Stimulated activated CD4-positive, alpha-beta T cell treated with anti-CD3 and anti-CD28 coated beads, TNF-alpha, amount 100 ng/mL, for 4 hours (primary cell): Measurements from ENCODE around the gene ACAA2.

Experiments
- DNase-seq, 3 experiments: peaks; one replicate each; pipeline ENCODE4 v3.0.0-alpha.2; 2020; ENCODE audit warnings: low read depth in 3 of 3

Gene ACAA2

GRCh38 chr18:49766646-49767045 lies 46.7 kb downstream of the ACAA2 start:
- no peak for DNase-seq

- DNase-seq, result no peak
These were observed 49.3 kb downstream of the ACAA2 start for GRCh38 chr18:49764032-49764431.

GRCh38 chr18:49763590-49763989 lies 49.7 kb downstream of the ACAA2 start:
- no peak for DNase-seq

GRCh38 chr18:49762191-49763077 lies 50.9 kb downstream of the ACAA2 start:
- no peak for DNase-seq

- DNase-seq, result no peak
These were observed 51.6 kb downstream of the ACAA2 start for GRCh38 chr18:49761771-49762170.

- DNase-seq, result no peak
These were observed 55.1 kb downstream of the ACAA2 start for GRCh38 chr18:49758263-49758610.

- DNase-seq, result no peak
These were observed 55.6 kb downstream of the ACAA2 start for GRCh38 chr18:49757513-49758262.

GRCh38 chr18:49756671-49757362 lies 56.5 kb downstream of the ACAA2 start:
- no peak for DNase-seq

- DNase-seq, result no peak
These were observed 57.2 kb downstream of the ACAA2 start for GRCh38 chr18:49756135-49756534.

- DNase-seq, result no peak
These were observed 57.8 kb downstream of the ACAA2 start for GRCh38 chr18:49755489-49755888.

GRCh38 chr18:49754866-49755265 lies 58.5 kb downstream of the ACAA2 start:
- DNase-seq, result no peak

- no peak for DNase-seq
These were observed 59.7 kb downstream of the ACAA2 start for GRCh38 chr18:49753643-49754042.

- no peak for DNase-seq
These were observed 61.3 kb downstream of the ACAA2 start for GRCh38 chr18:49752095-49752457.

GRCh38 chr18:49751427-49752094 lies 61.8 kb downstream of the ACAA2 start:
- no peak for DNase-seq

- DNase-seq, result no peak
These were observed 63.8 kb downstream of the ACAA2 start for GRCh38 chr18:49749563-49749962.

GRCh38 chr18:49747876-49748275 lies 65.5 kb downstream of the ACAA2 start:
- no peak for DNase-seq

- DNase-seq, result no peak
These were observed 68.0 kb downstream of the ACAA2 start for GRCh38 chr18:49745045-49746014.

GRCh38 chr18:49744376-49745008 lies 68.8 kb downstream of the ACAA2 start:
- DNase-seq, result no peak

GRCh38 chr18:49743117-49743567 lies 70.2 kb downstream of the ACAA2 start:
- DNase-seq, result no peak
